CD4-positive, CD25-positive, alpha-beta regulatory T cell (primary cell): Measurements from ENCODE around the gene FAM107B. TPM values are rescaled to one million over a fixed set of nuclear protein-coding genes. Genes with fewer than 3 reads are reported as not detected.

Experiments
- ATAC-seq, 2 donors: fragments of 150-1000 bp; cut with Tn5 transposase; one replicate each; pipeline ENCODE4 v1.10.0; 2021; ENCODE audit warnings: low read depth in 2 of 2, moderate number of reproducible peaks in 2 of 2, moderate library complexity in 1 of 2
- DNase-seq, 3 donors: peaks; one replicate each; pipeline versions ENCODE4 v3.0.0 to v3.0.0-alpha.2; 2012 to 2022; ENCODE audit warnings: mixed read lengths in 1 of 3
- H3K27ac ChIP-seq: one replicate; pipeline ENCODE4 v1.7.0; 2013; ENCODE audit warnings: mild to moderate bottlenecking, low read length; ENCODE audit not compliant: insufficient read depth, poor library complexity, severe bottlenecking
- H3K27me3 ChIP-seq: one replicate; pipeline ENCODE4 v1.7.0; 2013; ENCODE audit warnings: low read length; ENCODE audit not compliant: control insufficient read depth, insufficient read depth
- H3K36me3 ChIP-seq: one replicate; pipeline ENCODE4 v1.7.0; 2013; ENCODE audit warnings: mild to moderate bottlenecking, low read length, moderate library complexity; ENCODE audit not compliant: control insufficient read depth, insufficient read depth
- H3K4me1 ChIP-seq: 2 replicates; pipeline ENCODE4 v1.7.0; 2013; ENCODE audit warnings: mild to moderate bottlenecking, low read length; ENCODE audit not compliant: insufficient read depth, control insufficient read depth, poor library complexity, severe bottlenecking
- H3K4me3 ChIP-seq: one replicate; pipeline ENCODE4 v1.7.0; 2013; ENCODE audit warnings: low read depth, mild to moderate bottlenecking, low read length, moderate library complexity
- H3K9me3 ChIP-seq, 2 experiments: 1 replicate in 1 of 2; 2 replicates in 1 of 2; pipeline ENCODE4 v1.7.0; 2013; ENCODE audit warnings: low read length in 2 of 2, mild to moderate bottlenecking in 1 of 2, moderate library complexity in 1 of 2; ENCODE audit not compliant: control insufficient read depth in 2 of 2
- H3K27ac Mint-ChIP-seq, 3 donors: one replicate each; pipeline ENCODE4 v1.8.0; 2020 to 2022; ENCODE audit warnings: mild to moderate bottlenecking in 3 of 3, mixed read lengths in 3 of 3, moderate library complexity in 2 of 3
- H3K27me3 Mint-ChIP-seq: one replicate; pipeline ENCODE4 v1.8.0; 2022; ENCODE audit warnings: mild to moderate bottlenecking, mixed read lengths
- H3K36me3 Mint-ChIP-seq: one replicate; pipeline ENCODE4 v1.8.0; 2020; ENCODE audit warnings: mixed read lengths
- H3K4me1 Mint-ChIP-seq, 4 donors: one replicate each; pipeline ENCODE4 v1.8.0; 2020 to 2022; ENCODE audit warnings: mixed read lengths in 4 of 4, mild to moderate bottlenecking in 1 of 4
- H3K4me3 Mint-ChIP-seq, 4 donors: one replicate each; pipeline ENCODE4 v1.8.0; 2020 to 2022; ENCODE audit warnings: mild to moderate bottlenecking in 4 of 4, mixed read lengths in 4 of 4, moderate library complexity in 3 of 4
- H3K9me3 Mint-ChIP-seq, 7 donors: one replicate each; pipeline ENCODE4 v1.8.0; 2020 to 2022; ENCODE audit warnings: mixed read lengths in 7 of 7, mild to moderate bottlenecking in 3 of 7, moderate library complexity in 2 of 7
- polyA plus RNA-seq, 4 donors: library from polyadenylated mRNA; unstranded; fragments of 300-500 nt; fragmentation: Illumina TruSeq; gene quantifications; one replicate each; pipeline ENCODE4 v1.2.3, GENCODE V29; 2021
- total RNA-seq: library from RNA; stranded (reverse); gene quantifications from one replicate; pipeline ENCODE4 v1.2.3, GENCODE V29; 2022

Gene FAM107B
- total and polyA plus RNA-seq, 5 donors from 2014 or later: 202 to 327 (median 296) TPM

DNA sequence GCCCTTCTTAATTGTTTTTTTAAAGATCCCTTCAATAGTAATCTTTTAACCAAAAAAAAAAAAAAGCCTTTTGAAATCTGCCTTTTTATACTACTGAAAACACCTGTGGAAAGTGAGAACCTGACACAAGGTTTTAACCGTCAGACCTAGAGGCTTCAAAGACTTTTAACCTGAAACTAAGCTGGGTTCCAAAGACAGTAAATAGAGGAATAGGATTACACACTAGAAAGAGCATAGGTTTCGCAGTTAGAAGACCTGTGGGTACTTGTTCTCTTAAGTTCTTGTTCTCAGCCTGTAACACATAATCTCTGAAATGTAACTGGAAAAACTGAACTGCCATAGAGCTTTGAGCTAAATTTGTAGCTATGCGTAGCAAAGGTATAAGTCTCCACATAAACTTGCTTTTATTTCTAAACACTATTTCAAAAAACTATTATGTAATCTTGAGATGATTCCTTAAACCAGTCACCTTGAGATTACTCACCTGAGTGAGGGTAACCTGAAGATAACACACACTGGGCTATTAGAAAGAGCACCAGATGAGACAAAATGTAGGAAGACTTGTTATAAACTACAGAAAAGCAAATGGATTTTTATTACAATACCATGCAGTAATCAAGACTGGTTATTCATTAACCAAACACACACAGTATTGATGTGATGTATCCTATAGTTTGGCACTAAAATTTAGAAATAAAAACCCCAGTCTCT lies 247.4 kb downstream of the FAM107B start:
- H3K36me3 ChIP-seq: peaks cover 66% of the 10 kb centered on the region
- H3K4me3 Mint-ChIP-seq: peak overlapping the region in 2 of 4 donors; percentile 16 to 80
- ATAC-seq (no peak), DNase-seq (no peak)
- peaks cover 45 to 84% (median 67%) of the 10 kb centered on the region in 4 donors for H3K4me1 Mint-ChIP-seq
- no peaks in the 10 kb centered on the region for H3K9me3 Mint-ChIP-seq
- no peaks in the 10 kb centered on the region for H3K27me3 ChIP-seq
- peaks cover 57% of the 10 kb centered on the region for H3K4me1 ChIP-seq
- H3K27me3 Mint-ChIP-seq: no peaks in the 10 kb centered on the region
- peak overlapping the region; percentile 41 for H3K27ac ChIP-seq
- peak overlapping the region; percentile 11 to 75 (median 71) for H3K27ac Mint-ChIP-seq
- H3K4me3 ChIP-seq: peak overlapping the region; percentile 27
- peaks cover 52% of the 10 kb centered on the region for H3K36me3 Mint-ChIP-seq
- no peaks in the 10 kb centered on the region for H3K9me3 ChIP-seq

DNA sequence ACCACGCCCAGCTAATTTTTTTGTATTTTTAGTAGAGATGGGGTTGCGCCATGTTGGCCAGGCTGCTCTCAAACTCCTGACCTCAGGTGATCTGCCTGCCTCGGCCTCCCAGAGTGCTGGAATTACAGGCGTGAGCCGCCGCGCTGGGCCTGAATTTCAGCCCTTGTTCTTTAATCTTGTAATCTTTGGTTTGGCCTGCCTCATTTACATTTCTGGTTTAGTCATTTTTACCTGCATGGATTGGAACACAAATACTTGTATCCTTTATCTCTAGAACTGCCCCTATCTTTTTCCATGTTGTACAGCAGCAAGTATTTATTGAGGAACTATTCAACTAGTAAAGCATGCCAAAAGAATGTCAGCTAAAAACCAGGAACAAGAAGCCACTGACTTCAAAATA lies 248.4 kb downstream of the FAM107B start:
- peak overlapping the region; percentile 1 for H3K27ac ChIP-seq
- peaks cover 68% of the 10 kb centered on the region for H3K36me3 ChIP-seq
- H3K4me1 ChIP-seq: peaks cover 53% of the 10 kb centered on the region
- no peak for ATAC-seq
- peaks cover 61% of the 10 kb centered on the region for H3K36me3 Mint-ChIP-seq
- H3K27me3 Mint-ChIP-seq: no peaks in the 10 kb centered on the region
- peaks cover 46 to 81% (median 64%) of the 10 kb centered on the region in 4 donors for H3K4me1 Mint-ChIP-seq
- H3K27ac Mint-ChIP-seq: peak overlapping the region in 2 of 3 donors; percentile 20 to 75
- H3K4me3 Mint-ChIP-seq: peak overlapping the region in 1 of 4 donors; percentile 40
- no peaks in the 10 kb centered on the region for H3K27me3 ChIP-seq
- no peaks in the 10 kb centered on the region for H3K9me3 ChIP-seq
- H3K9me3 Mint-ChIP-seq: peaks cover 0 to 4% (median 0%) of the 10 kb centered on the region in 7 donors
- no peak overlapping the region for H3K4me3 ChIP-seq
- DNase-seq: no peak

DNA sequence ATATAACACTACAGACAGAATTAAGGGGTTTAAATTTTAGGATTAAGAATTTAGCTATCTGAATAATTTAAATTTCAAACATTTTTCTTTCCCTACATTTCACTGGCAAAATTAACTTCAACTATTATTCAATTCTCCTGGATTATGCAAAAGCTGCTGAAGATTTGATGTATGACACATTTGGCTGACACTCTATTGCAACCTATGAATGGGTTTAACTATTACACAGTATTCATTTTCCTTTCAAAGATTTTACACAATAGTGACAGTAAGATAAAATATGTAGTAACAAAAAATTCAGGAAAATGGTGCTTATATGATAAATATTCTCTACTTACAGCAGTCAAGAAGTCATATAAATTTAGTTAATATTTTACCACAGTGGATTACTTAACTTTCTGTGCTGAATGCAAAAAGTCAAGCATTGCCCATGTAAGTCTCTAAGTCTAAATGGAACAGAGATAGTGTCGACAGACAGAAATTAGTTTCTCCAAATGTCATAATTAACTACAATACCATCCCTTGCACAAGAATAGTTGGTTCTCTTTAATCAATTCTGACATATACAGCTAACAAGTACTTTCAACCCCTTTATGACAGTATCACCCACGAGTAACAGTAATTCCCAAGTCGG lies 249.9 kb downstream of the FAM107B start:
- peaks cover 67% of the 10 kb centered on the region for H3K36me3 Mint-ChIP-seq
- peaks cover 71% of the 10 kb centered on the region for H3K36me3 ChIP-seq
- no peak overlapping the region for H3K4me3 Mint-ChIP-seq
- peaks cover 0 to 4% (median 0%) of the 10 kb centered on the region in 7 donors for H3K9me3 Mint-ChIP-seq
- H3K27me3 Mint-ChIP-seq: no peaks in the 10 kb centered on the region
- H3K27me3 ChIP-seq: no peaks in the 10 kb centered on the region
- ATAC-seq (no peak), DNase-seq (no peak)
- H3K27ac Mint-ChIP-seq: peak overlapping the region in 2 of 3 donors; percentile 12 to 57
- peaks cover 46 to 66% (median 51%) of the 10 kb centered on the region in 4 donors for H3K4me1 Mint-ChIP-seq
- H3K9me3 ChIP-seq: no peaks in the 10 kb centered on the region
- peak overlapping the region; percentile 17 for H3K4me3 ChIP-seq
- peaks cover 38% of the 10 kb centered on the region for H3K4me1 ChIP-seq
- H3K27ac ChIP-seq: no peak overlapping the region

DNA sequence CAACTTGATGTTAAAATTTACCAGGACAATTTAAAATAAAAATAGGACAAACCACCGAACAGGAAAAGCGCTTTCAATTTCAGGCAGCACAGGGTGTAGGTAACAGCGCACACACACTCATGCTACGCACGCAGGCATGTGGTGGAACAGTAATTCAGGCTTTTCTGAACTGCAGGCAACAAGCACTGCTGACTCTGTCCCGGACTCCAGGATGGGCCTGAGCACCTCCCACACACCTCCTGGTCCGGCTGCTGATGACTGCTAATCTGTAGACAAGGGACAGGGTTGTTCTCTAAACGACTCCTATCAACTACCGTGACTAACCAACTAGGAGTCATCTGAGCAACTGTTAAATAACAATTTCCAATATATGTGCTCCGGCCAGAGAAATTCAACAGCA lies 251.4 kb downstream of the FAM107B start:
- no peak for ATAC-seq
- Mint-ChIP-seq H3K4me3 (peak overlapping the region in 1 of 4 donors; percentile 56), H3K4me1 (peaks cover 38 to 53% (median 42%) of the 10 kb centered on the region in 4 donors), H3K27me3 (no peaks in the 10 kb centered on the region), H3K9me3 (peaks cover 0 to 4% (median 0%) of the 10 kb centered on the region in 7 donors), H3K36me3 (peaks cover 63% of the 10 kb centered on the region), H3K27ac (peak overlapping the region; percentile 26 to 83 (median 41))
- peaks cover 74% of the 10 kb centered on the region for H3K36me3 ChIP-seq
- no peak overlapping the region for H3K4me3 ChIP-seq
- H3K27ac ChIP-seq: no peak overlapping the region
- H3K9me3 ChIP-seq: no peaks in the 10 kb centered on the region
- no peak for DNase-seq
- H3K4me1 ChIP-seq: peaks cover 23% of the 10 kb centered on the region
- H3K27me3 ChIP-seq: no peaks in the 10 kb centered on the region

DNA sequence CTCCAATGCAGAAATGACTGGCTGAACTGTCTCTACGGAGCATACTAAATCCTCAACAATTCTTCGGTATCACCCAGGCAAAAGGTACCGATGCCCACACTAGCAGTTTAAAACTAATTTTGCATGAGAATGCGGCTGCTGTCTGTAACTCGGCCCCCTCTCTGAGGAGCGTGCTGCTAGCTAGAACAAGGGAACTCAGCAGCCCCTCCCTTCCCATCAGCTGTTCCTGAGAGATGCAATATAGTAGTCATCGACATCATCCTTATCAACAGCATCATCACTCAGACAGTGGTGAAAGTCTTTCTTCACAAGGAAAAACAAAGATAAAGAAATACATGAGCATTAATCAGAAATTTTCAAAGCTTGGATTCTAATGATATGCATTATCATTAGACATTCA lies 254.9 kb downstream of the FAM107B start:
- Histone ChIP-seq H3K4me3 (no peak overlapping the region), H3K27me3 (no peaks in the 10 kb centered on the region), H3K4me1 (no peaks in the 10 kb centered on the region), H3K36me3 (peaks cover 74% of the 10 kb centered on the region), H3K27ac (no peak overlapping the region), H3K9me3 (no peaks in the 10 kb centered on the region)
- DNase-seq (no peak), ATAC-seq (no peak)
- Mint-ChIP-seq H3K36me3 (peaks cover 58% of the 10 kb centered on the region), H3K4me1 (peaks cover 15 to 25% (median 23%) of the 10 kb centered on the region in 4 donors), H3K4me3 (no peak overlapping the region), H3K27ac (no peak overlapping the region), H3K9me3 (peaks cover 0 to 4% (median 0%) of the 10 kb centered on the region in 7 donors), H3K27me3 (no peaks in the 10 kb centered on the region)

DNA sequence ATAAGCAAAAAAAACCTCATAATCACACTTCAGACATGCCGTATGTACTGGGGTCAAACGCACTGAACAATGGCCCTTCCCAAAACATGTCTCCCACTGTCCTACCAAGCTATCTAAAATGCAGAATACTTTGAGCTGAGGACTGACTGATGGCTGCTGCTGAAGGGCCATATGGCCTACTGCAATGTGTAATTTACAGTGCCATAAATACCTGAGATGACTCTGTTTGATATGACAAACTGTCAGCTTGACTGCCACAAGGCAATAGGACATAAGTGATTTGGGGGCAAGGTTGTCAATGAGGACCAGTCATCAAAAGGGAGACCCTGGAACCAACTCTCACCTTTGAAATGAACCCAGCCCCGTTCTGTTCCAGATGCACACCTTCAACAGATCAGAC lies 256.5 kb downstream of the FAM107B start:
- no peaks in the 10 kb centered on the region for H3K4me1 ChIP-seq
- no peak overlapping the region for H3K27ac ChIP-seq
- H3K4me3 Mint-ChIP-seq: no peak overlapping the region
- H3K4me1 Mint-ChIP-seq: peaks cover 7 to 16% (median 13%) of the 10 kb centered on the region in 4 donors
- H3K36me3 Mint-ChIP-seq: peaks cover 52% of the 10 kb centered on the region
- peaks cover 68% of the 10 kb centered on the region for H3K36me3 ChIP-seq
- H3K9me3 Mint-ChIP-seq: peaks cover 0 to 4% (median 0%) of the 10 kb centered on the region in 7 donors
- ATAC-seq (no peak), DNase-seq (no peak)
- no peak overlapping the region for H3K4me3 ChIP-seq
- no peak overlapping the region for H3K27ac Mint-ChIP-seq
- H3K9me3 ChIP-seq: no peaks in the 10 kb centered on the region
- H3K27me3 Mint-ChIP-seq: no peaks in the 10 kb centered on the region
- no peaks in the 10 kb centered on the region for H3K27me3 ChIP-seq

DNA sequence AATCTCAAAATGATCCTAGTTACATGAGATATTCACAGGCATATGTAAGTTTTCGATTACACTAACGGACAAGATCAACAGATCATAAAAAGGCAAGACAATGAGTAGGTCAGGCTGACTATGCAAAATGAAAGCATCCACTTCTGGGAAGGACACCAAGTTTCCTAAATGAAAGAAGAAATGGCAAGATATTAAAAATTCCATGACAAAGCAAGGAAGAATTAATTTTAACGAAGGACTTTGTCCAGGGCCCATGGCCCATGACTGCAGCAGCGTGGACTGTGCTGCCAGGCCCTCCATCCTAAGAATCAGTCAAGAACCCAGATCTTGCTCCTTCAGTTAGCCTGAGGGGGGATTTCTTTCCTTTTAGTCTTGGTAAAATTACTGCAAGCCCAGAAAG lies 261.6 kb downstream of the FAM107B start:
- H3K27ac Mint-ChIP-seq: peak overlapping the region in 2 of 3 donors; percentile 56 to 68
- peaks cover 50% of the 10 kb centered on the region for H3K36me3 ChIP-seq

More for the DNA sequence above, 261.6 kb downstream of the FAM107B start:
- Mint-ChIP-seq H3K27me3 (no peaks in the 10 kb centered on the region), H3K36me3 (peaks cover 47% of the 10 kb centered on the region), H3K4me3 (no peak overlapping the region), H3K9me3 (peaks cover 0 to 7% (median 0%) of the 10 kb centered on the region in 7 donors), H3K4me1 (peaks cover 7 to 12% (median 8%) of the 10 kb centered on the region in 4 donors)
- Histone ChIP-seq H3K9me3 (peaks cover 0 to 3% of the 10 kb centered on the region in 2 experiments), H3K4me1 (peaks cover under 1% of the 10 kb centered on the region), H3K27ac (no peak overlapping the region), H3K4me3 (no peak overlapping the region), H3K27me3 (no peaks in the 10 kb centered on the region)
- ATAC-seq: no peak
- no peak for DNase-seq
